Chondrocyte (in vitro differentiated cells): Measurements from ENCODE around the gene PPP2R5C. TPM values are rescaled to one million over a fixed set of nuclear protein-coding genes. Genes with fewer than 3 reads are reported as not detected.

ENCODE experiments used
- DNase-seq: peaks from one replicate; pipeline ENCODE4 v3.0.0; 2021; ENCODE audit warnings: mixed read lengths, low spot score
- H3K27ac Mint-ChIP-seq: one replicate; pipeline ENCODE4 v1.8.0; 2021; ENCODE audit warnings: mild to moderate bottlenecking, moderate library complexity, mixed read lengths; ENCODE audit not compliant: unreplicated experiment
- H3K27me3 Mint-ChIP-seq: 2 replicates; pipeline ENCODE4 v1.8.0; 2021; ENCODE audit warnings: low read depth, mixed read lengths
- H3K36me3 Mint-ChIP-seq: 2 replicates; pipeline ENCODE4 v1.8.0; 2021; ENCODE audit warnings: low read depth, mixed read lengths
- H3K4me1 Mint-ChIP-seq: 2 replicates; pipeline ENCODE4 v1.8.0; 2021; ENCODE audit warnings: low read depth, mild to moderate bottlenecking, mixed read lengths
- H3K4me3 Mint-ChIP-seq: one replicate; pipeline ENCODE4 v1.8.0; 2021; ENCODE audit warnings: mild to moderate bottlenecking, moderate library complexity, mixed read lengths; ENCODE audit not compliant: unreplicated experiment
- H3K9me3 Mint-ChIP-seq: 2 replicates; pipeline ENCODE4 v1.8.0; 2021; ENCODE audit warnings: low read depth, mixed read lengths
- CTCF ChIP-seq: fragments of 200-600 bp; sonication (generic); IDR thresholded peaks from 2 replicates; pipeline ENCODE4 v1.5.0; 2021; ENCODE audit warnings: antibody characterized with exemption, mild to moderate bottlenecking, moderate library complexity
- total RNA-seq: library from RNA; stranded (reverse); gene quantifications from 3 replicates; pipeline ENCODE4 v1.2.1, GENCODE V29; 2021

Gene PPP2R5C
- total RNA-seq, 1 donor from 2014 or later = 95.0 TPM

GRCh38 chr14:101917413-101918017 lies 156.0 kb downstream of the PPP2R5C start:
- DNase-seq = no peak
- Mint-ChIP-seq H3K4me3 (no peak overlapping the region), H3K36me3 (peaks cover 26% of the 10 kb centered on the region), H3K27ac (peak overlapping the region; percentile 55), H3K27me3 (no peaks in the 10 kb centered on the region), H3K4me1 (peaks cover 11% of the 10 kb centered on the region), H3K9me3 (no peaks in the 10 kb centered on the region)
- no peak for TF ChIP-seq CTCF

- Mint-ChIP-seq H3K9me3 (no peaks in the 10 kb centered on the region), H3K4me1 (peaks cover 11% of the 10 kb centered on the region), H3K4me3 (no peak overlapping the region), H3K27ac (no peak overlapping the region), H3K27me3 (no peaks in the 10 kb centered on the region), H3K36me3 (peaks cover 28% of the 10 kb centered on the region)
- no peak for TF ChIP-seq CTCF
- no peak for DNase-seq
Observed at GRCh38 chr14:101918065-101918989, 156.8 kb downstream of the PPP2R5C start.

GRCh38 chr14:101920271-101920670 lies 158.8 kb downstream of the PPP2R5C start:
- DNase-seq = peak; percentile 15
- no peak for TF ChIP-seq CTCF
- Mint-ChIP-seq H3K4me3 (no peak overlapping the region), H3K4me1 (peaks cover 11% of the 10 kb centered on the region), H3K27me3 (no peaks in the 10 kb centered on the region), H3K27ac (no peak overlapping the region), H3K9me3 (no peaks in the 10 kb centered on the region), H3K36me3 (peaks cover 21% of the 10 kb centered on the region)

GRCh38 chr14:101922866-101923265 lies 161.4 kb downstream of the PPP2R5C start:
- H3K9me3 Mint-ChIP-seq = no peaks in the 10 kb centered on the region
- no peak for TF ChIP-seq CTCF
- DNase-seq = peak; percentile 56
- no peak overlapping the region for H3K4me3 Mint-ChIP-seq
- peaks cover 16% of the 10 kb centered on the region for H3K36me3 Mint-ChIP-seq
- H3K27me3 Mint-ChIP-seq = no peaks in the 10 kb centered on the region
- H3K4me1 Mint-ChIP-seq = peaks cover 4% of the 10 kb centered on the region
- H3K27ac Mint-ChIP-seq = no peak overlapping the region

GRCh38 chr14:101925152-101925551 lies 163.6 kb downstream of the PPP2R5C start:
- TF ChIP-seq CTCF = no peak
- Mint-ChIP-seq H3K4me3 (no peak overlapping the region), H3K9me3 (no peaks in the 10 kb centered on the region), H3K27me3 (no peaks in the 10 kb centered on the region), H3K27ac (no peak overlapping the region), H3K36me3 (peaks cover 14% of the 10 kb centered on the region), H3K4me1 (peaks cover 2% of the 10 kb centered on the region)
- DNase-seq = peak; percentile 52
